HG03139 (cell line): Measurements from ENCODE around the gene PRKX.
A peak's percentile ranks its signal among the peaks of the same experiment; 100 is the strongest.
"Not testable (repeated sequence)": the region's sequence is repeated elsewhere in the genome, so short reads cannot be mapped to it uniquely, and the experiment has no call there.

Experiments used
- ATAC-seq: cut with Tn5 transposase; IDR thresholded peaks from one replicate; pipeline ENCODE4 v1.9.1; 2021; ENCODE audit not compliant: unreplicated experiment

PRKX gene

DNA sequence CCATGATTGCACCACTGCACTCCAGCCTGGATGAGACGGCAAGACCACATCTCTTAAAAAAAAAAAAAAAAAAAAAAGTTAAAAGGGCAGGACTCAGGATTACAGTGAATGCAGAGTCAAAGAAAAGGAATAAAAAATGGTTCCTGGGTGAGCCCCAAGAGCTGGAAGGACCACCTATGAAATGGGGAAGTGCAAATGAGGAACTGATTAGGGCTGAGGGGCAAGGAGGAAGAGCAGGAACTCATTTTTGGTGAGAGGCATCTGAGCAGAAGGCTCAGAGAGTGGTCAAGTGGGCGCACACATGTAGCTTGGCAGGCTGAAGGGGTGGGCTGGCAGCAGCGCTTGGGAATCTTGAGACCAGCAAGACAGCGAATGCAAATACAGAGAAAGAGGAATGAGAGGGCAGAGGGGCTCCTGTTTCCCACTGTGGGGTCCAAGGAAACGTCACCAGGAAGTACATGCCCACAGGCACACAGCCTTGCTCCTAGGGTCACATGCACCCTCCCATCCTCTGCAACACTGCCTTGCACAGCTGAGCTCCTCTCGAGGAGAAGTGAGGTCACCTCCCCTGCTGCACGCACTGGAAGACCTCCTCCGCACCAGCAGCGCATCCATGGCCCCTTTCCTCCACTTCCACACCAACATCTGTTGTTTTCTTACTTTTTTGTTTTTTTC, 49.7 kb downstream of the PRKX start:
- ATAC-seq: peak; percentile 54

DNA sequence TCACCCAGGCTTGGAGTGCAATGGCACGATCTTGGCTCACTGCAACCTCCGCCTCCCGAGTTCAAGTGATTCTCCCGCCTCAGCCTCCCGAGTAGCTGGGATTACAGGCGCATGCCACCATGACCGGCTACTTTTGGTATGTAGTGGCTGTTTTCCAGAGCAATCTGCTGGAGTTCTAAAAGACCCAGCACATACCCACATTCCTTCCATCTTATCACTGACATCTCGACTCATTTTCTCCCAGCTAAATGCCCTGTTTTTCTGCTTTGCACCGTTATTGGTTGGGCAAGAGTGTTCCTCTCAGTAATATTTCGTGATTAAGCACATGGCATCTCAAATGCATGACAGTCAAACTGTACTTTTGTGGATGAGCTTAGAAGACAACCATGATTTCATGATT, 53.7 kb downstream of the PRKX start:
- ATAC-seq: no peak

DNA sequence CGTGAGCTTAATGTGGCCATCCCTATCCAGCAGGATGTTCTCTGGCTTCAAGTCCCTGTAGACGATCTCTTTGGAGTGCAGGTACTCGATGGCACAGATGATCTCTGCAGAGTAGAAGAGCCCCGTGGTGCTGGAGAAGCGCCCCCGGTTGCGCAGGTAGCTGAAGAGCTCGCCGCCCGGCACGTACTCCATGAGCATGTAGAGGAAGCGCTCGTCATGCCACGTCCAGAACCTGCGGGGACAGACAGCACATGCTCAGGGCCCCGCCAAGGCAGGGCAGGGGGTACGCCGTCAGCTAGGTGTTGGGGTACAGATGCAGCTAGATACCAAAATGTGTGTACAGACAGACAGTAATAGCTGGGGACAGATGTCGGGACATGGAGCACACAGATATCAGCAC, 58.3 kb downstream of the PRKX start:
- ATAC-seq: no peak

DNA sequence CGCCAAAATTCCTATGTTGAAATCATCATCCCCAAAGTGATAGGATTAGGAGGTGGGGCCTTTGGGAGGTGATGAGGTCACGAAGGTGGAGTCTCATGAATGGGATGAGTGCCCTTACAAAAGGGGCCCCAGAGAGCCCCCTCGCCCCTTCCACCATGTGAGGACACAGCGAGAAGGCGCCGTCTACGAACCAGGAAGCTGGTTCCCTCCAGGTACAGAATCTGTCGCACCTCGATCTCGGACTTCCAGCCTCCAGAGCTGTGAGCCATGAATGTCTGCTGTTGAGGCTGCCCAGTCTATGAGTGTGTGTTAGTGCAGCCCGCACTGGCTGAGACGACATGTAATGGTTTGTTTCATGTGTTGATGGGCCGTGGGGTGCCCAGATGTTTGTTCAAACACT, 60.3 kb downstream of the PRKX start:
- no peak for ATAC-seq

DNA sequence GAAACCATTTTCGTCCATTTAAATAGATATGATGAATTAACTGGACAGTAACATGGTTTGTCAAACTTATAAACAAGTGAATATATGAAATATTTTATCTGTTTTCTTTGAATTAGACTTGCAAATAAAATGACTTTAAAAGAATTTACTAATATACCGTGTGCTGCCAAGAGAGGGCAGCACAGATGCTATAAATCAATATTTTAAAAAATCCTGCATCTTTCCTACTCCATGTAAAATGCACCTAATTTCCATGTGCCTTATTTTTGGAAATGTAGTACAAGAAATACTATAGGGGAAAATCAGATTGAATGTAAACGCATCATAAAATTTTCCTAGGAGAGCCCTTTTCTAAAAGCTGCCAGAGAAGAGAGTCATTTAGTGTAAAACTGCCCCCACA, 62.2 kb downstream of the PRKX start:
- ATAC-seq: no peak

DNA sequence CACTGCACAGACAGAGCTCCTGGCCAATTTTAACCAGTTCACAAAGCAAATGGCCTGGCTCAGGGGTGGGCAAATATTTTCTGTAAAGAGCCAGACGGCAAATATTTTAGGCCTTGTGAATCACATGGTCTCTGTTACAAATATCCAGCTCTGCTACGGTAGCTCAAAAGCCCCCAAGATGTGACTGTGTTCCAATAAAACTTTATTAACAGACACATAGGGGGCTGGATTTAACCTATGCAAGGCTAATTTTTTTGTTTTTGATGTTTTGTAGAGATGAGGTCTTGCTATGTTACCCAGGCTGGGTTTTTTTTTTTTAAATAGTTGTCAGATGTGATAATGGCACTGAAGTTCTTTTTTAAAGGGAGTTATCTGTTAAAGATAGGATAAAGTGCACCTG, 65.4 kb downstream of the PRKX start:
- ATAC-seq: no peak

DNA sequence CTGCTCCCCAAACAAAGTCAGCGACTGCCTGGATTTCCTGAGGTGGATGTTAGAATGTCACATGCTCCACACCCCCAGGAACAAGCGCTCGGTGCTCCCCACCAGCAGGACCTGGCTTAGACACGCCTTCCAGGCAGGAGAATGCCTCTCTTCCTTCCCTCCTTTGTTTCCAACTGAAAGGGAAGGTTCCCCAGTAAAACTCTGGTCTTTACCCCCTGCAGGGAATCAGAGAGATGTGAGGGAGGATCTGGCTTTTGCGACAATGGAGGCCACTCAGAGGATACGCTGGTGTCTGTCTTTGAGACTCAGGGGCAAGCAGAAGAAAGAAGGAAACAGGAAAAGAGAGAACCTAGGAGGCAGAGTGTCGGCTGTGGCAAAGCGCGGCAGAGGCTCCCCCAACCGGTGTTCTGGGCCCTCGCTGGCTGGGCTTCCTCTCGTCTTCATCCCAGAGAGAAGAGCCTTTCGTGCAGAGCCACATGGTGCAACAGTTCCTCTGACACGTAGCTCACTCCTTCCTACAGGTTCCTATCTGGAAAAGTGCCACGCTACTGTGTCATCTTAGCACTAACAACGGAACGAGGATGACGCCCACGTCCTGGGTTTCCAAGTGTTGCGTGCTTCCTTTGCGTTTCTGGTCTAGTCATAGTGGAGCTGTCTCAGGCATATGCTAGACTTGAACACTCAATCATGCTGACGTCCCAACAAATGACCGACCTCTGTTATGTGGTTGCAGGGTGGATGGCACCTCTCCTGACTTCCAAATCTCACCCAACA, 73.4 kb downstream of the PRKX start:
- ATAC-seq: not testable (repeated sequence)

DNA sequence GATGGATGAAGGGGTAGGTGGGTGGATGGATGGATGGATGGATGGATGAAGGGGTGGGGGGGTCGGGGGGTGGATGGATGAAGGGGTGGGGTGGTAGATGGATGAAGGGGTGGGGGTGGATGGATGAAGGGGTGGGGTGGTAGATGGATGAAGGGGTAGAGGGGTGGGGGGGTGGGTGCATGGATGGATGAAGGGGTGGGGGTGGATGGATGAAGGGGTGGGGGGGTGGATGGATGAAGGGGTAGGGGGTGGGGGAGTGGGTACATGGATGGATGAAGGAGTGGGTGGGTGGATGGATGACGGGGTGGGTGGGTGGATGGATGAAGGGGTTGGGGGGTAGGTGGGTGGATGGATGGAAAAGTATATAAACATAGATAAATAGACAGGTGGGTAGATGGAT, 74.2 kb downstream of the PRKX start:
- ATAC-seq: no peak

DNA sequence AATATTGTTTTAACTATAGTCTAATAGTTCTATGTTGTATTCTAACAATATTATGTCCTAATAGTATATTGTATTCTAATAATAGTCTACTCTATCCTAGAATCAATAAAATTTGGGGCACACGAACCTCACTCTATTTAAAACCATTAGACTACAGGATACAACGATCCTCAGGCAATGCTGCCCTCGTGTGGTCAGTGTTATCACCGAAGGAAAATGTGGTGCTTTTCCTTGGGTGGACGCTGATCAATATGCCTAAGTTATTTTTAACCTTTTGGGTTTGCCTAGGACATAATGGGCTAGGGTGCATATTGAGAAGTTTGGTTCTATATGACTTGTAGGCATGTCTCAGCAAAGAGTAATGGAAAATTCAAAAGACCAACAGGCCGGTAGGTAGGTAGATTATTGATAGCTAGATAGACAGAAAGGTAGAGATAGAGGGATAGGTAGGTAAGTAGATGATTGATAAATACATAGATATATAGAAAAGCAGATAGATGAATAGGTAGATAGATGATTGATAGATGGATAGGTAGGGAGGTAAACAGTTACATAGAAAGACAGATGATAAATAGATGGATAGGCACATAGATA, 75.1 kb downstream of the PRKX start:
- no peak for ATAC-seq

DNA sequence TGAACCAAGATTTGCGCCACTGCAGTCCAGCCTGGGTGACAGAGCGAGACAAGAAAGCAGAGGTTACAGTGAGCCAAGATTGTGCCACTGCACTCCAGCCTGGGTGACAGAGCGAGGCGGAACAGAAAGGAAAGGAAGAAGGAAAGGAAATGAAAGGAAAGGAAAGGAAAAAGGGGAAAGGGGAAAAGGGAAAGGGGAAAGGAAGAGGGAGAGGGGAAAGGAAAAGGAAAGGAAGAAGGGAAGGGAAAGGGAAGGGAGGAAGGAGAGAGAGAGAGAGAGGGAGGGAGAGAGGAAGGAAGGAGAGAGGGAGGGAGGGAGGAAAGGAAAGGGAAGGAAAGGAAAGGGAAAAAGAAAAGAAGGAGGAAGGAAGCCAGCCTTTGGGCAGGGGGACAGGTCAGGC, 76.6 kb downstream of the PRKX start:
- ATAC-seq: no peak

DNA sequence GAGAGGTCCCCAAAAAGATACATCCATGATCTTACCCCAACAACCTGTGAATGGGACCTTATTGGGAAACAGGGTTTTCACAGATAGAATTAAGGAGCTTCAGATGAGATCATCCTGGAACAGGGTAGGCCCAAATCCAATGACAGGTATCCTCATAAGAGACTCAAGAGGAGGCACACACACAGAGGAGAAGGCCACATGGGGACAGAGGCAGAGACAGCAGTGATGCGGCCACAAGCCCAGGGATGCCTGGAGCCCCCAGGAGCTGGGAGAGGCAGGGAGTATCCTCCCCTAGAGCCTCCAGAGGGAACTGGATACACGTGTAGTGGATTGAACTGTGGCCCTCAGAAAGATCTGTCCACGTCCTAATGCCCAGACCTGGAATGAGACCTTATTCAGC, 82.3 kb downstream of the PRKX start:
- ATAC-seq: no peak

DNA sequence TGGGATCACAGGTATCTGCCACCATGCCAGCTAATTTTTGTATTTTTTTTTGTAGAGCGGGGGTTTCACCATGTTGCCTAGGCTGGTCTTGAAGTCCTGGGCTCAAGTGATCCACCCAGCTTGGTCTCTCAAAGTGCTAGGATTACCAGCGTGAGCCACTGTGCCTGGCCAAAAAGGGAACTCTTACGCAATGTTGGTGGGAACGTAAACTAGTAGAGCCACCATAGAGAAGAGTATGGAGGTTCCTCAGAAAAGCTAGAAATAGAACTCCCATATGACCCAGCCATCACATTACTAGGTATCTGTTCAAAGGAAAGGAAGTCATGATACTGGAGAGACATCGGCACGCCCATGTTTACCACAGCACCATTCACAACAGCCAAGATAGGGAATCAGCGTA, 85.9 kb downstream of the PRKX start:
- no peak for ATAC-seq

DNA sequence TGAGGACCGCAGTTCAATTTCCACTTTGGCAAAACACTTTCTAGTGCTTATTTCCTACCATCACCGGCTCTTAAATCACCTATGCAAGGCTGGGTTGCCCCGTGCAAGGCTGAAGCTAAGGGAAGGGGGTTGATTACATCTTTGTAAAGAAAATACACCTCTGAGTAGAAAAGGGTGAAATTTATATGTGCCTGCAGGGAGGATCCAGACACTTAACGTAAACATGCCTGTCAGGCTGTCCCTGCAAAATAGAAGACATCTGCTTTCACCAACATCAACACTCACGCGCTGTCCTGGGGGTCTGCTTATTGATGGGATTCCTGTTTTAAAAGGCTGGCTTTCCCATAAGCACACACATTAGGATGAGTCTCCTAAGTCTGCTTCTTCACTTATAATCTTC, 92.0 kb downstream of the PRKX start:
- ATAC-seq: no peak

DNA sequence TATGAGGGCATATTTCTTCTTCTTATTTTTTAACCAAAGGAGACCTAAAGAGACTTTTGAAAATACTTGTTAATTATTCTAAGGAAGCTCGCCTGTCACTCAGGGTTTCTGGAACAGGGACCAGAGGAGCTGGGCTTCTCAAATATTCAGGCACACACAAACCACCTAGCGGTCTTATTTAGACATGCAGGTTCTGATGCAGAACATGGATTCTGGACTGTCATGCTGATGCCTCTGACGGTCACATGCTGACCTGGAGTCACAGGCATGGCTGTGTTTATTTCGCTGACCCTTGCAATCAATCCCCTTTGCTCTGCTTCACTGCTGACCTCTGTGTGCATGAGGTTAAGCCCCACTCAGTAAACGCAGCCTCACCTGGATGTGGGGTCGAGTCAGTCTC, 101.7 kb downstream of the PRKX start:
- ATAC-seq: not testable (repeated sequence)

DNA sequence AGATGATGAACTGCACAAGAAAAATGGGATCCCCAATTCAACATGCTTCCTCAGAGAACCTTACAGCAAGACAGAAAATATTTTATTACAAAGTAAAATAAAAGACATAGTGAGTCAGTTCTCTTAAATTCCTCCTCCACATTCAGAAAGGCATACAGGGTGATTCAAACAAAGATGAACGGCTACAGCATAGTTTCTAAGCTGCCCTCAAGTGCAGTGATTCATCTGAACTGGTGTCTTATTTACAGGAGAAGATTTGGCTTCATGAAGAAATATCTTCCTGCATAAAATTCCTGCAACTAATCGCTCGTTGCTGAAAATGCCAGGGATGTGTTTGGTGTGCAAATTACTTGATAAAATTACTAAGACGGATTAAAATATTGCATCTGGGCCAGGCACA, 103.6 kb downstream of the PRKX start:
- no peak for ATAC-seq

DNA sequence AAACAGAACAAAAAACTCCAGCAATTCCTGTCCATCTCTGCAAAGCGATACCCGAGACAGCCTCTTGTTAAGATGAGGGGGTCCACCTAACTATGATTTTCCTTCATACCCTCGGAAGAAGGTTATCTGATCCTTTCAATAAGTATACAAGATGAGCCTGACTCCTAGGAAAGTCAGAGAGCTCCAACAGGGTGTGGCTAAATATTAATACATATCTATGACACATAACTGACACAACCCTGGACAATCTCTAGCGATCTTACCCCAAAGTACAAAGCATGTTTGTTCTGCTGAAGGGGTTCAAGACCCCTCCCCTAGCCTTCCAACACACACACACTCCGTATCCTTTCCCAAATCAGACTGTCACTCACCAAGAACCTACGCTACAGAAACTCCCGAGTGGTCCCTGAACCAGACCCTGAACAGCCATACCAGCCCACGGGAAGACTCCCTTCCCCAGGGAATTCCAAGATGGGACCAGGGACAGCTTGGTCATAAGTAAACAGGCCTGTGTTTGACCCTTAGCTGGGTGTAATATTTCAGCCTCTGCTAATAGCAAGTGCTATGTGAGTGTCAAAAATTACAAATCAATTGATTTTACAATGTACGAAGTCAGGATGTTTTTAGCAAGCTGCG, 110.3 kb downstream of the PRKX start:
- no peak for ATAC-seq

DNA sequence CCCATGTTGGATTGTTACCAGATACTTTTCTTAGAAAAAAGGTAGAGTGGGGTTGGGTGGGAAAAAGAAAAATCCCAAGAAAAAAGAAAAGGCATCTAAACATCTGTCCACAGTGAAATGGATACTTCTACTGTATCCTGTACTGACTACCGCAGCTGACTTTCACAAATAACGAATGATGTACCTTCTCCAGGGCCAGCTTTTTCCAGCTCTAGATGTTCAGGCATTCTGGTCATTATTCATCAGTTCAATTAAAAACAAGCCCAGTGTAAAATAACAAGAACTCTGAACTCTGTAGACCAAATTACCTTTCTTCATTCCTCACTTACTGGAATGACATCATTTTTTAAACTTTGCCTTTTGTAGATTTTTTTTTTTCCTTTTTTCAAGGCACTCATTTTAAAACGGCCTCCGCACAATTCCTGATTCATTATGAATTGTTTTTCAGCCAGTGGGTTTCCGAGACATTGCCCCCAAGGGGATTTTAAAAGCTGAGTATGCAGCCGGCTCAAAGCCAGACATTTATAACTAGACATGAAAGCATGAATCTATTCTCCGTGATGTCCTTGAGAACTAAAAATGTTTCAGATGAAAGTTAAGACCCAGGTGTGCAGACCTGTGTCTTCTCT, 113.5 kb downstream of the PRKX start:
- ATAC-seq: no peak

DNA sequence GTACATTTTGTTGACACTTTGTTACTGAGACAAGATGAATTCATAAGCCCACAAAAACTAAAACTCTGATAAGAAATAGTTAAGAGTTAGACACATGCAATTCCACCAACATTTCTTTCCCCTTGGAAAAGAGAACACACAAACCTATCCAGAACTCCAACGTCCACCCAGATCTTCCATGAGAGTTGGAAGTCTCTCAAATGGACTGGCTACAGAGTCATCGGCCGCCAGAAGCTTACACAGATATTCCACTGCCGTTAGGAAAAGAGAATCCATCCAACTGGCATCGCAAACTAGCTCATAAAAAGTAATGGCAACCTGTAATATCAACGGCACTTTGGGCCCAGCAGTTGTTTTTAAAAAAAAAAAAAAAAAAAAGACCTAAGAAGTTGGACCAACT, 114.7 kb downstream of the PRKX start:
- no peak for ATAC-seq

DNA sequence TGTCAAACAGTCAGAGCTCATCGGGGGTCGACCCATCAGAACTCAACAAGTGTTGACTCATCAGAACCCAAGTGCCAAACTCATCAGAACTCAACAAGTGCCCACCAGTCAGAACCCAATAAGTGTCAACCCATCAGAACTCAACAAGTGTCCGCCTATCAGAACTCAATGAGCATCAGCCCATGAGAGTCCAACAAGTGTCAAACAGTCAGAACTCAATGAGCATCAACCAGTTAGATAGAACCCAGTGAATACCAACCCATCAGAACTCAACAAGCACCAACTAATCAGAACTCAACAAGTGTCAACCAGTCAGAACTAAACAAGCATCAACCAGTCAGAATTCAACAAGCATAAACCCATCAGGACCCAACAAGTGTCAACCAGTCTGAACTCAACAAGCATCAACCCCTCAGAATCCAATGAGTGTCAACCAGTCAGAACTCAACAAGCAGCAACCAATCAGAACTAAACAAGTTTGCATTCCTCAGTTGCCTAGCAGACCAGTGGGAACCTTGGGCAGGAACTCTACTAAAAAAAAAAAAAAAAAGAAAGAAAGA, 115.3 kb downstream of the PRKX start:
- no peak for ATAC-seq

DNA sequence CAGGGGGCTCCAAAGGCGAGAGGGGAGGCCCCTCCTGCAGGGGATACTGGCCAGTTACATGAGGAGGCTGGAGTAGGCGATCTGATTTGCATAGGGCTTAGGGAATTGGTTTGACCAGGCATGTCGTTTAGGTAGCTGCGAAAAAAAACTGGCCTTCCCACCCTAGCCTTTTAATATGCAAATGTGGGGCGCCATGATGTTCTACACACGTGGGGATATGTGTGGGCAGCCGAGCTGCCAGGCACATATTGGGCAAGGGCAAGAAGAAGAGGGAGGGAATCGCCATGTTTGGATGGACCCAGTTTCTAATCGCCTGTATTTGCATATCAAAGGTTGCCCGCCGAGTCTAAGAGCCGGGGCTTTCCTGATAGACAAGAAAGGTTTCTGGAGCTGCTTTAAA, 121.3 kb downstream of the PRKX start:
- no peak for ATAC-seq

DNA sequence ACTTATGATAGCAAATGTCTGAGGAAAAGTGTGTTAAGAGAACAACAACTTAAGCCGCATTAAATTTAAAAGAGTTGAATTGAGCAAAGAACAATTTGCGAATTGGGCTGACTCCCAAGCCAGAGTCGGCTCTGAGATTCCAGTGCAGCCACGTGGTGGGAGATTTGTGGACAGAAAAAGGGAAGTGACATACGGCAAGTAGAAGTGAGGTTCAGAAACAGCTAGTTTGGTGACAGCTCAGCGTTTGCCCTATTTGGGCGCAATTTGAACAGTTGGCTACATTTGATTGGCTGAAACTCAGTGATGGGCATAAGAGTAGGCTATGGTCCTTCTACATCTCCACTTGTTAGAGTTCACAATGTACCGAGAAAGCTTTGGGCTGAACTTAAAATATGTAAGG, 124.0 kb downstream of the PRKX start:
- ATAC-seq: no peak
